ENCODE results near the gene CCDC7. TPM values are rescaled to one million over a fixed set of nuclear protein-coding genes. Genes with fewer than 3 reads are reported as not detected.
"Not testable (repeated sequence)": the region's sequence is repeated elsewhere in the genome, so short reads cannot be mapped to it uniquely, and the experiment has no call there.

The CCDC7 gene
- total RNA-seq, result 10 to 100 TPM; 48.3 to 84.1 TPM
- polyA plus RNA-seq (ENCODE audit: insufficient read length in 2 of 2), result 1 to 10 TPM; 3.5 to 4.4 TPM
- long read RNA-seq, donor 1, result 0 reads
- long read RNA-seq, donor 2, result 0 reads
- long read RNA-seq, donor 3, result 0 reads
- long read RNA-seq, donor 4, partial matches to known transcripts, result 518 of 595 reads
- long read RNA-seq, donor 4, other reads (novel, unspliced or antisense), result 77 of 595 reads

DNA sequence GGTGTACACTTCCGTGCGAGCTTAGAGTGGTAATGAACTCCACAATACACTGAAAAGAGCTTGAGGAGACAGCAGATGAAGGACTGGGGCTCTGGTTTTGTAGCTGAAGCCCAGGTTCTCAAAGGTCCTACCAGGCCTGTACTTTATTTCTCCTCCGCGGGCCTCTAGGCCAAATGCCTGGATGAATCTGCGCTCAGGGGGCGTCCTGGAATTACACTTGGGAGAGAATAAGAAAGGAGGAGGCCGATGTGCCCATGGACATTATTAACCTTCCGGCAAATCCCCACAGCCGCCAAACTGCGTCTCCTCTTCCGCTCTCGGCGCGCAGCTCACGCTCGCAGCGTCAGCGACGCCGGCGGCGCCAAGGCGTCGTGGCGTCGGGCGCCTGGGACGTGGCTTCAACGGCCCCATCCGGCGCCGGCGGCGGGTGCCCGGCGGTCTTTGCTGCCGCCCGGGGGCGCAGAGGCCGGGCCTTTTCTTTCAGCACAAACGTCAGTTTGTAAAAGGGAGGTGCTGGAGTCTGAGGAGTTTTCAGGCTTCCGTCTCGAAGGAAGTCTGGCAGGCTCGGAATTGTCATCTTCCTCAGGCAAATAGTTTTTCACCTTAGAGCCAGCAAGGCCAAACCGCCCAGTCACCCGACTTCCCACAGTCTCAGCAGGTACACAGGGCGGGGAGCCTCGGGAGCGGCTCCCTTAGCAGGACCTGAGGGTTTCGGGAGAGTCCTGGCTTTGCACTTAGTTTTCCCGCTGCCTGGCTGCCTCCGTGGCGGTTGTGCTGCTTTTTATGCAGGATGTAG, at the start of gene CCDC7:
CCDC7 (plus strand) TSS at position 401 of the 796 bp plus-strand sequence. CDS start 5,503 bp downstream, outside the sequence.
- H3K36me3 ChIP-seq (ENCODE audit: control insufficient read depth, insufficient read depth, low read length), result no peaks in the 10 kb centered on the region
- no peaks in the 10 kb centered on the region for H3K9me3 ChIP-seq (ENCODE audit: control insufficient read depth, insufficient read depth, low read length)
- peak within 1 kb of the TSS; percentile 99 for H3K27ac ChIP-seq (ENCODE audit: low read depth, low read length)
- H3K27me3 ChIP-seq (ENCODE audit: control insufficient read depth, insufficient read depth, low read length), result no peaks in the 10 kb centered on the region
- DNase-seq (ENCODE audit: low read depth in 4 of 6, low spot score in 6 of 6), result peak; percentile 74 to 96 (median 85)
- H3K4me3 ChIP-seq (ENCODE audit: low read depth, low read length), result peak within 1 kb of the TSS; percentile 96
- WGBS (ENCODE audit: insufficient coverage), result under 1% methylated on average over 36 of the region's 53 CpGs
- H3K4me1 ChIP-seq (ENCODE audit: control insufficient read depth, insufficient read depth, low read length), result no peaks in the 10 kb centered on the region

DNA sequence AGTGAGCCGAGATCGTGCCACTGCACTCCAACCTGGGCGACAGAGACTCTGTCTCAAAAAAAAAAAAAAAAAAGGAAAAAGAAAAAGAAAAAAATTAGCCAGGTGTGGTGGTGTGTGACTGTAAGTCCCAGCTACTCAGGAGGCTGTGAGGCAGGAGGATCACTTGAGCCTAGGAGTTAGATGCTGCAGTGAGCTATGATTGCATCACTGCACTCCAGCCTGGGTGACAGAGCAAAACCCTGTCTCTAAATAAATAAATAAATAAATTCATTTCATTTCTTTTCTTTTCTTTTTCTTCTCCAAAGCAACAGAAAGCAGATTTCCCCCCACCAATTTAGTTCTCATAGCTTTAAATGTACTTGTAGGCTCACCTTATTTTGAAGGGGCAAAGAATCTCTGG, 48.8 kb upstream of the CCDC7 start:
- DNase-seq (ENCODE audit: low read depth in 4 of 6, low spot score in 6 of 6); H3K4me3 ChIP-seq (ENCODE audit: low read depth, low read length); H3K36me3 ChIP-seq (ENCODE audit: control insufficient read depth, insufficient read depth, low read length); H3K9me3 ChIP-seq (ENCODE audit: control insufficient read depth, insufficient read depth, low read length); H3K27ac ChIP-seq (ENCODE audit: low read depth, low read length); H3K4me1 ChIP-seq (ENCODE audit: control insufficient read depth, insufficient read depth, low read length); H3K27me3 ChIP-seq (ENCODE audit: control insufficient read depth, insufficient read depth, low read length): not testable (repeated sequence)
- no CpG with 5 or more reads among the region's 3 CpGs for WGBS (ENCODE audit: insufficient coverage)

- no CpG with 5 or more reads among the region's 3 CpGs for WGBS (ENCODE audit: insufficient coverage)
- H3K4me1 ChIP-seq (ENCODE audit: control insufficient read depth, insufficient read depth, low read length); DNase-seq (ENCODE audit: low read depth in 4 of 6, low spot score in 6 of 6): not testable (repeated sequence)
These were observed 46.2 kb upstream of the CCDC7 start for GRCh38 chr10:32399720-32400119.

GRCh38 chr10:32400961-32401360, 45.0 kb upstream of the CCDC7 start:
- Histone ChIP-seq H3K9me3 (ENCODE audit: control insufficient read depth, insufficient read depth, low read length) (no peaks in the 10 kb centered on the region), H3K4me1 (ENCODE audit: control insufficient read depth, insufficient read depth, low read length) (no peaks in the 10 kb centered on the region), H3K27me3 (ENCODE audit: control insufficient read depth, insufficient read depth, low read length) (no peaks in the 10 kb centered on the region), H3K36me3 (ENCODE audit: control insufficient read depth, insufficient read depth, low read length) (no peaks in the 10 kb centered on the region), H3K27ac (ENCODE audit: low read depth, low read length) (no peak overlapping the region), H3K4me3 (ENCODE audit: low read depth, low read length) (no peak overlapping the region)
- DNase-seq (ENCODE audit: low read depth in 4 of 6, low spot score in 6 of 6), result no peak

More at GRCh38 chr10:32399720-32400119, 46.2 kb upstream of the CCDC7 start:
- H3K27me3 ChIP-seq (ENCODE audit: control insufficient read depth, insufficient read depth, low read length); H3K27ac ChIP-seq (ENCODE audit: low read depth, low read length); H3K4me3 ChIP-seq (ENCODE audit: low read depth, low read length); H3K9me3 ChIP-seq (ENCODE audit: control insufficient read depth, insufficient read depth, low read length); H3K36me3 ChIP-seq (ENCODE audit: control insufficient read depth, insufficient read depth, low read length): not testable (repeated sequence)

- Histone ChIP-seq H3K9me3 (ENCODE audit: control insufficient read depth, insufficient read depth, low read length) (no peaks in the 10 kb centered on the region), H3K27me3 (ENCODE audit: control insufficient read depth, insufficient read depth, low read length) (no peaks in the 10 kb centered on the region), H3K36me3 (ENCODE audit: control insufficient read depth, insufficient read depth, low read length) (no peaks in the 10 kb centered on the region), H3K4me3 (ENCODE audit: low read depth, low read length) (no peak overlapping the region), H3K4me1 (ENCODE audit: control insufficient read depth, insufficient read depth, low read length) (no peaks in the 10 kb centered on the region), H3K27ac (ENCODE audit: low read depth, low read length) (no peak overlapping the region)
- WGBS (ENCODE audit: insufficient coverage), result 100% methylated on average over 1 of the region's 4 CpGs
- DNase-seq (ENCODE audit: low read depth in 4 of 6, low spot score in 6 of 6), result no peak
These were observed 43.4 kb upstream of the CCDC7 start for GRCh38 chr10:32402499-32402898.

GRCh38 chr10:32403091-32403490, 42.8 kb upstream of the CCDC7 start:
- no peak for DNase-seq (ENCODE audit: low read depth in 4 of 6, low spot score in 6 of 6)
- Histone ChIP-seq H3K27ac (ENCODE audit: low read depth, low read length) (no peak overlapping the region), H3K36me3 (ENCODE audit: control insufficient read depth, insufficient read depth, low read length) (no peaks in the 10 kb centered on the region), H3K9me3 (ENCODE audit: control insufficient read depth, insufficient read depth, low read length) (no peaks in the 10 kb centered on the region), H3K4me1 (ENCODE audit: control insufficient read depth, insufficient read depth, low read length) (no peaks in the 10 kb centered on the region), H3K4me3 (ENCODE audit: low read depth, low read length) (no peak overlapping the region), H3K27me3 (ENCODE audit: control insufficient read depth, insufficient read depth, low read length) (no peaks in the 10 kb centered on the region)
- no CpG with 5 or more reads among the region's 2 CpGs for WGBS (ENCODE audit: insufficient coverage)

GRCh38 chr10:32408690-32409089, 37.2 kb upstream of the CCDC7 start:
- H3K4me1 ChIP-seq (ENCODE audit: control insufficient read depth, insufficient read depth, low read length), result no peaks in the 10 kb centered on the region
- no peak overlapping the region for H3K27ac ChIP-seq (ENCODE audit: low read depth, low read length)
- no peak for DNase-seq (ENCODE audit: low read depth in 4 of 6, low spot score in 6 of 6)
- 94% methylated on average over 4 of the region's 5 CpGs for WGBS (ENCODE audit: insufficient coverage)
- no peaks in the 10 kb centered on the region for H3K36me3 ChIP-seq (ENCODE audit: control insufficient read depth, insufficient read depth, low read length)
- H3K27me3 ChIP-seq (ENCODE audit: control insufficient read depth, insufficient read depth, low read length), result no peaks in the 10 kb centered on the region
- H3K9me3 ChIP-seq (ENCODE audit: control insufficient read depth, insufficient read depth, low read length), result no peaks in the 10 kb centered on the region
- no peak overlapping the region for H3K4me3 ChIP-seq (ENCODE audit: low read depth, low read length)

GRCh38 chr10:32409741-32410140, 36.2 kb upstream of the CCDC7 start:
- no peak for DNase-seq (ENCODE audit: low read depth in 4 of 6, low spot score in 6 of 6)
- Histone ChIP-seq H3K4me1 (ENCODE audit: control insufficient read depth, insufficient read depth, low read length) (no peaks in the 10 kb centered on the region), H3K9me3 (ENCODE audit: control insufficient read depth, insufficient read depth, low read length) (no peaks in the 10 kb centered on the region), H3K27me3 (ENCODE audit: control insufficient read depth, insufficient read depth, low read length) (no peaks in the 10 kb centered on the region), H3K4me3 (ENCODE audit: low read depth, low read length) (no peak overlapping the region), H3K36me3 (ENCODE audit: control insufficient read depth, insufficient read depth, low read length) (no peaks in the 10 kb centered on the region), H3K27ac (ENCODE audit: low read depth, low read length) (no peak overlapping the region)
- 66% methylated on average over 2 of the region's 3 CpGs for WGBS (ENCODE audit: insufficient coverage)

DNA sequence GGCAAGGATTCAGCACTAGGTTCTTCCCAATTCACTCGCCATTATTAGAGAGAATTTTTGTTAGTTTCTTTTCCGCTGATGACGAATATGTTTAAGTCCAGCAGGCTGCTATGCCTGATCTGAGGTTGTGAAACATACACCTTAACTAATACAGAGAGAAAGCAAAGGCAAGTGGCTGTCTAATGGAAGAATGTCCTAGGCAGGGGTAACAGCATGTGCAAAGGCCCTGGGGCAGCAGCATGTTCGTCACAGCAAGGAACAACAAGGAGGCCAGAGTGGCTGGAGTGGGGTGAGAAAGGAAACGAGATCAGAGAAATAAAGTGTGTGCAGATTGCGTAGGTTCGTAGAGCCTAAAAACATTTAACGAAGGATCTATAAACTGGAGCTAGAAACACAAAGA, 35.4 kb upstream of the CCDC7 start:
- no peaks in the 10 kb centered on the region for H3K9me3 ChIP-seq (ENCODE audit: control insufficient read depth, insufficient read depth, low read length)
- H3K27ac ChIP-seq (ENCODE audit: low read depth, low read length), result no peak overlapping the region
- no peaks in the 10 kb centered on the region for H3K36me3 ChIP-seq (ENCODE audit: control insufficient read depth, insufficient read depth, low read length)
- no peaks in the 10 kb centered on the region for H3K27me3 ChIP-seq (ENCODE audit: control insufficient read depth, insufficient read depth, low read length)
- WGBS (ENCODE audit: insufficient coverage), result 96% methylated on average over 3 of the region's 8 CpGs
- H3K4me3 ChIP-seq (ENCODE audit: low read depth, low read length), result no peak overlapping the region
- H3K4me1 ChIP-seq (ENCODE audit: control insufficient read depth, insufficient read depth, low read length), result no peaks in the 10 kb centered on the region
- DNase-seq (ENCODE audit: low read depth in 4 of 6, low spot score in 6 of 6), result no peak

Data from spinal cord (tissue), 10 donors.